Daoy (cell line): Measurements from ENCODE around the gene MSRB2. TPM values are rescaled to one million over a fixed set of nuclear protein-coding genes. Genes with fewer than 3 reads are reported as not detected.

Source experiments
- DNase-seq: peaks from one replicate; pipeline ENCODE4 v3.0.0-alpha.2; 2015; ENCODE audit warnings: low read depth
- total RNA-seq: library from RNA; depleted of rRNA; stranded (reverse); fragments of >200 nt; shearing (Covaris generic); gene quantifications from 2 replicates; pipeline ENCODE4 v1.2.3, GENCODE V29; 2014

The MSRB2 gene
- total RNA-seq, 1 experiment from 2014 or later: 7.8 TPM

DNA sequence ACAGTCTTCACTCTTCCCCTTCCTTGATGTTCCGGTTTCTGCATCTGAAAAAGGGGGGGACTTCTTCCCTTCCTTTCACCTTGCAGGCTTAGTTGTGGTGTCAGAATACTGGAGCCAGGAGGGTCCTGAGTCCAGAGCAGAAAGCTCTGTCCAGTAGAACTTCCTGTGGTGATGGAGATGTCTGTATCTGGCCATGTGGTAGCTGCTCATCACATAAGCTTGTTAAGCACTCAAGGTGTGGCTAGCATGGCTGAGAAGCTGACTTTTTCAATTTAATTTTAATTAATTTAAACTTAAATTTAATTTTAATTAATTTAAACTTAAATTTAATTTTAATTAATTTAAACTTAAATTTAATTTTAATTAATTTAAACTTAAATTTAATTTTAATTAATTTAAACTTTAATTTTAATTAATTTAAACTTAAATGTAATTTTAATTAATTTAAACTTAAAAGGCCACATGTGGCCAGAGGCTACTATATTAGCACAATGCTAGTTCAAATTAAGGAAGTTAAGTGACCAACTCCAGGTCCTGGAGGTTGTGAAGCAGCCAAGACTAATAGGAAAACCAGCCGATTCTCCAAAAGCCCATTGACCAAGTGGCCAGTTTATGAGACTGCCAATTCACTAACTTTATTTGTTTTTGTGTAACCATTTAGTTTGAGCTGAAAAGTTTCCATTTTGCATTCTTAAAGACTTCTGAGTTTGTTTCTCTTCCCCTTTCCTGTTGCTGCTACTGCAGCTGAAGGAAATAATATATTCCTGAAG is 16.3 kb downstream of the MSRB2 start:
- DNase-seq: no peak

DNA sequence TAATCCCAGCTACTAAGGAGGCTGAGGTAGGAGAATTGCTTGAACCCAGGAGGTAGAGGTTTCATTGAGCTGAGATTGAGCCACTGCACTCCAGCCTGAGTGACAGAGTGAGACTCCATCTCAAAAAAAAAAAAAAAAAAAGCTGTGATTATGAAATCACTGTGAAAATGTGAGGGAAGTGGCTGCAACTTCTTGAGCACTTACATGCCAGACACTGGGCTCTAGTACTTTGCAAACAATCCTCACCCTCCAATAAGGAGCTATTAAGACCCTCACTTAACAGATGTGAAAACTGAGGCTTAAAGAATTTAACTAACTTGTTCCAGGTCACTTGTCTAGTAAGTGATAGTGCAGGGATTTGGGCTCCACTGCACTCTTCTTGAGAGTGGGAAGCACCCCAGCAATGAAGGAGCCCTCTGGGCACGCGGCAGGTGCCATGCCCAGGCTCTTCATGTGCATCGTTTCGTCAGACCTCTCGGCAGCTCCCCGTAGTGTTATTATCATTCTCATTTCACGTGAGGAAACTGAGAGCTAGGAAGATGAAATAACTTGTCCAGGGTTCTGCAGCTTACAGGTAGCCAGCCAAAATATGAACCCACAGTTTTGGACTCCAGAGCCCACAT is 19.0 kb downstream of the MSRB2 start:
- DNase-seq: no peak

DNA sequence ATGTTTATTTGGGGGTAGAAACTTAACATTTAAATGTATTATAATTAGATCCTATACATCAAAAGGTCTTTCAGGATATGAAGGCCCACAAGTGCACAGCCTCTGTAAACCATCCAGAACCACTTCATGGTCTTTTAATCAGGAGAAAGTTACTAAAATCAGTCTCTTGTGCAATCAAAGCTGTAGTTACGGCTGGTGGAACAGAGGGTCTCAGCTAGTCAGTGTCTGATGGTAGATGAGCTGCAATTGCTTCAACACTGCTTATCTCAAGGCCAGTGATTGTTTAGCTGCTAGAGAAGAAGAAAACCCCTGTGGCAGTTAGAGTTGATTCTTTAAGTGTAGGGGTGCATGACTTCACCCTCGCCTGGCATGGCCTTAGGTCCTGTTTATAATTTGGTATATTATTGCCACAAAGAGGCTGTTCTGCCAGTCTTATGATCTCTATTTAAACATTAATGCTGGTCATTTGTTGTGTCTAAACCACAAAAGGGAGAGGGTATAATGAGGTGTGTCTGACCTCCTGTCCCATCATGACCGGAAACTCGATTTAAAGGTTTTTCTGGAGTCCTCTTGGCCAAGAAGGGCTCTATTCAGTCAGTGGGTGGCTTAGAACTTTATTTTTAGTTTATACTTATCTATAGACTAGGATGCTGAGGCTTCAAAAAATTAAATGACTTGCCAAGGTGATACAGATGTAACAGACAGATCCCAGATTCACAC is 21.3 kb downstream of the MSRB2 start:
- no peak for DNase-seq

DNA sequence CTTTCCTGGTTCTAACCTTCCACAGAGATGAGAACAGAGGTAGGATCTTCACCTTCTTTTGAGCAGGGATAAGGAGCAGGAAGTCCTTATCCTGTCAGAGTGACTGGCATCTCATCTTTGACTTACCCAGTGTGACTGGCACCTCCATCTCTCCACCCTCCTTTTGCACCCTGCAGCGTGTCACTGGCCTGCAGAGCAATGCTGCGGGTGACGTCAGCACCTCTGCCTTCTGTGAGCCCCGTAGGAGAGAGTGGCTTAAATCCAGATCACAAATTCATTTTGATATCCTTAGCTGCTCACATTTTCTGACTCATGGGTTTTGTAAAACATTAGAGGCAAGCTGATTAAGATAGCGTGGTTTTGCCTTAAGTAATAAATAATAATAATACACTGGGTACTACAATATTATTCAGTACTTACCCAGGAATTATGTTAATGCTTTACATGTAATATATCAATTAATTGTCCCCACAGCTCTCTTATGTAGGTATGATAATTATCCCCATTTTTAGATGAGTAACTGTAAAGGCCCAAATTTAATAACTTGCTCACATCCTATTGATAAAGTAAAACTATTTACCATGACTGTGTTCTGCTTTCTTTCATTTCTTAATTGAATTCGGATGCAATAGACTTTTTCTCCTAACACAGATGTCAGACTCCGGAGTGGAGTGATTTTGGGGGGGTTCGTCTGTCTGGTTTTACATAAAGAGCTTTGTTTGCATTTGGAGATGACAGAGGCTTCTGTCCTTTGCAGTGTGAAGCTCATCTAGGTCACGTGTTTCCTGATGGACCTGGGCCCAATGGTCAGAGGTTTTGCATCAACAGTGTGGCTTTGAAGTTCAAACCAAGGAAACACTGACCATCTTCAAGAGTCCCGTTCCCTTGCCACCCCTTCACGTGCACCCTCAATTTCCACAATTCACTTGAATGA is 24.9 kb downstream of the MSRB2 start:
- DNase-seq: no peak

DNA sequence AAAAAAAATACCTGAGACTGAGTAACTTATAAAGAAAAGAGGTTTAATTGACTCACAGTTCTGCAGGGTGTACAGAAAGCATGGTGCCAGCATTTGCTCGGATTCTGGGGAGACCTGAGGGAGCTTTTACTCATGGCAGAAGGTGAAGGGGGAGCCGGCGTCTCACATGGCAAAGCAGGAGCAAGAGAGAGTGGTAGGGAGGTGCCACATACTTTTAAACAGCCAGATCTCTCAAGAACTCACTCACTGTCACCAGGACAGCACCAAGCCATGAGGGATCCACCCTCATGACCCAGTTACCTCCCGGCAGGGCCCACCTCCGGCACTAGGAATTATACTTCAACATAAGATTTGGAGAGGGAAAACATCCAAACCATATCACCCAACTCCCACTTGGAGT is 25.8 kb downstream of the MSRB2 start:
- DNase-seq: no peak

DNA sequence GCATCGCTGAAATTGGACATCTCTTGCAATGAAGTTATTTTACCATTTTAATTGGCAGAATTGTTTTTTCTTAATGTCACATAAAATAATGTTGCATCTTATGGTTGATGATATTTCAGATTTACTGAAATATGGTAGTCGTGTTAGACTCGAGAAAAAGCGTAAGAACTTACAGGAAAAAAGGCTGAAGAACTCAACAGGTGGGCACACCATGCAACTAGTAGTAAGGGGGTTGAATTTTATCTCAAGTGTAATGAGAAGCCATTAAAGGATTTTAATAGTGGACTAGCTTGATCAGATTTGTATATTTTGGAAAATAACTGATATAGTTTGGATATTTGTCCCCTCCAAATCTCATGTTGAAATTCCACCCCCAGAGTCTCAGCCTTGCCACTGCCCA is 41.1 kb downstream of the MSRB2 start:
- no peak for DNase-seq

DNA sequence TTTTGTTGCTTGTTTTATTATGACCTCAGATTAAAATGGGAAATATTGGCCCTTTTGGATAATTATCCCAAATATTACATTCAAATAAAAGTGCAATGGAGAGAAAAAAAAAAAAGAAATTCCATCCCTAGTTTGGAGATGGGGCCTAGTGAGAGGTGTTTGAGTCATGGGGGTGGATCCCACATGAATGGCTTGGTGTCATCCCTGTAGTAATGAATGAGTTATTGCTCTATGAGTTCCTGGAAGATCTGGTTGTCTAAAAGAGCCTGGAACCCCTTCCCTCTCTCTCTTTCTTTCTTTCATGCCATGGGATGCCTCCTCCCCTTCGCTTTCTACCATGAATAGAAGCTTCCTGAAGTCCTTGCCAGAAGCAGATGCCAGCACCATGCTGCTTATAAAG is 44.3 kb downstream of the MSRB2 start:
- DNase-seq: no peak

DNA sequence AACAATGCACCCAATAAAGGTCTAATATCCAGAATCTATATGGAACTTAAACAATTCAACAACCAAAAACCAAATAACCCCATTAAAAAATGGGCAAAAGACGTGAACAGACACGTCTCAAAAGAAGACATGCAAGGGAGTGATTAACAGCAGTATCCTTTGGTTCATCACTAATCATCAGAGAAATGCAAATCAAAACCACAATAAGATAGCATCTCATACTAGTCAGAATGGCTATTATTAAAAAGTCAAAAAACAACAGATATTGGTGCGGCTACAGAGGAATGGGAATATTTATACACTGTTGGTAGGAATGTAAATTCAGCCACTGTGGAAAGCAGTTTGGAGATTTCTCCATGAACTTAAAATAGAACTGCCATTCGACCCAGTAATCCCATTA is 46.6 kb downstream of the MSRB2 start:
- DNase-seq: no peak

DNA sequence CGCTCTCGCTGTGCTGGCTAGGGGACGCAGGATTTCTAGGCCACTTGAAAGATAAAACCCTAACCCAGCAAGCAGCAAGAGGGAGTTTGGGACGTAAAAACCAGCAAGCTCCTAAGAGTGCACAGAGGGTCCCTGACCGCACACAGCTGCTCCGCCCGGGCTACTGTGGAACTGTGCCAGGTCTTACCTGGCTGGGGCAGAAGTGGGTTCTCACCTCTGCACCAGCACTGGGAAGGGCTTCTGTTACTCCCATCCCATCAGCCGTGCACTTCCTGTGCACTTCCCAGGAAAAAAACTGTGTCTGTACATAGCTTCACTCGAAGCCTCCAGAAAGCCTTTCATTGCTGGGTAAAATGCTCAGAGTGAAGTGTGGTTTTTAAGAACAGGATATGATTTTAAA is 50.9 kb downstream of the MSRB2 start:
- no peak for DNase-seq

DNA sequence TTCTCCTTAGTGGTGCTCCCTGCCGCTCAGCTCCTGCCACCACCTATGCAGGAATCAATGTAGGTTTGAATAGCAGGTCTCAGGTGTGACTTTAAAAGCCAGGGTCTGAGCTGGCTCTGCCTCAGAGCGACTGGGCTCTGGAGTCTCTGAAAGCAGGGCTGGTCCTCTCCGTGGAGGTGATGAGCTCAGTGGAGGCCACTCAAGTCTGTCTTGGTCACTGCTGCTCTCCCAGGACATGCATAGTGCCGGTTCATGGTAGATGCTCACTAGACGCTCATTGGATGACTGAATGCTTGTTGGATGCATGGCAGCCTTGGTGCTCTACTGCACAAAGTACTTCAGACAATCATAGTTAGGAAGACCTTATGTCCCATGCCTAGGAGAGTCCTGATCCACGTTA is 51.7 kb downstream of the MSRB2 start:
- no peak for DNase-seq

DNA sequence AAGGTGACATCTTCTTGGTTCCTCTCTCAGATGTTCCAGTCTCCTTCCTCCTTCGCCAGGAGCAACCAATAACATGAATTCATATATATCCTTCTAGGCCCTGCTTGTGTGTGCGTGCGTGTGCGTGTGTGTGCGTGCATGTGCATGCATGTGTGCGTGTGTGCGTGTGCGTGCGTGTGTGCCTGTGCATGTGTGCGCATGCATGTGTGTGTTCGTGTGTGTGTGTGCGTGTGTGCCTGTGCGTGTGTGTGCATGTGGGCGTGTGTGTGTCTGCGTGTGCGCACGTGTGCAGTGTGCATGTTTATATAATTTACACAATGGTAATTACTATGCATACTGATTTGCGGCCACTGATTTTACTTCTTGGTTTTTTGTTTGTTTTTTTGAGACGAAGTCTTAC is 52.8 kb downstream of the MSRB2 start:
- DNase-seq: no peak

DNA sequence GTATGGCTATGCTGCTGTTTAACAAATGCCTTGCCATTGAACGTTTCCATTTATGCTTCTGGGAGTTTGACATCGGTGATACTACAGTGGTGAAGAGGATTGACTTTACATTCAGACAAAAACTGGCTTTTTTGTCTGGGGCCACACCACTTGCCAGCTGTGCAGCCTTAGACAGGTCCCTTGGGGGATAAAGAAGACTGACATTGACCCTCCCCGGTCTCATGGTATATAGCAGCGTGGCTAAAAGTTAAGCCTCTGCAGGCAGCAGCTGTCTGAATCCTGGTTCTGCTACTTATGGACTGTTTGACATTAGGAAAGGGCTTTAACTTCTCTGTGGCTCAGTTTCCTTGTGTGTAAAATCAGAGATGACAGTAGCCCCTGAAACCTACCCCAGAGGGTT is 54.7 kb downstream of the MSRB2 start:
- no peak for DNase-seq

DNA sequence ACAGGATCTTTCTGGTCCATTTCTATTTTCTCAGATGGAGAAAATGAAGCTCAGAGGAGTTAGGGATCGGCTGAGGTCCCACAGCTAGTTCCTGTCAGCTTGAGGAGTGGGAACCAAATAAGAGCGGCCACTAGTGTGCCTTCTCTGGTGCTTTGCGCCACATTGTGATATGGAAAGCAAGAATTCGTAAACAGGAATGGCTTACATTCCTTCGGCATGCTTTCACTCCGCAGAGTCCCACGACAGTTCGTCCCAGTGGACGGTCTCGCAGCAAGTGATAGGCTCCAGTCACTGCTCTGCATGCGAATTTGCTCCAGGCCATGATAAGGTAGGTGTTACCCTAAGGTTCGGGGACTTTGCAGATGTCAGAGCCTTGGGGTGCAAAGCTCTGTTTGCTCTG is 55.2 kb downstream of the MSRB2 start:
- no peak for DNase-seq

DNA sequence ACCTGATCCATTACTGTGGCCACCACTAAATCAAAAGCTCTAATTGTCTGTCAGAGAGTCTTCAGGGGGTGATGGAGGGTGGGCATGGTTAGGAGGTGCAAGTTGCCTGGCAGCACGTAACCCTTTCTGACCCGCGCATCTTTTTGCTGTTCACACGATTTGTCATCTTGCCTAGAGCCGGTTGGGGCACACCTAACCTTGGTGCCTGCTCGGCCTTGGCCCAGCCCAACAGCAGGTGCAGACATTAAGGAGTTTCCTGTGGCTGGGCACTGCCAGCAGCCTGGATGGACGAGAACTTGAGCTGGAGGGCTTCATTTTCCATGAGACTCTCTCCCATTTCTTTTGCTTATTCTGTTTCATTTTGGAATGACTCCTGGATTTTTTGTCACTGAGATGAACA is 55.7 kb downstream of the MSRB2 start:
- DNase-seq: no peak

DNA sequence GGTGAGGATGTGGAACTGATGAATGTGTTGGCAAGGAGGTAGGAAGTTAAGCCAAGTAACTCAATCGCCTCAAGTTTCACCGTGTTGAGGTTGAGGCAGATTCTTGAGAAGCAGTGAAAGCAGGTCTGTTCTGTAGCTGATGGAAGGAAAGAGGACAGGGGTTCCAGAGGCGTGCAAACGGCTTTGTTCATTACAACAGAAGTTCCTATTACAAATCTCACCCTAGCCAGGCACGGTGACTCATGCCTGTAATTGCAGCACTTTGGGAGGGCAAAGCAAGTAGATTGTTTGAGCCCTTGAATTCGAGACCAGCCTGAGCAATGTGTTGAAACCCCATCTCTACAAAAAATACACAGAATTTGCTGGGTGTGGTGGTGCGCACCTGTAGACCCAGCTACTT is 59.8 kb downstream of the MSRB2 start:
- peak; percentile 57 for DNase-seq

DNA sequence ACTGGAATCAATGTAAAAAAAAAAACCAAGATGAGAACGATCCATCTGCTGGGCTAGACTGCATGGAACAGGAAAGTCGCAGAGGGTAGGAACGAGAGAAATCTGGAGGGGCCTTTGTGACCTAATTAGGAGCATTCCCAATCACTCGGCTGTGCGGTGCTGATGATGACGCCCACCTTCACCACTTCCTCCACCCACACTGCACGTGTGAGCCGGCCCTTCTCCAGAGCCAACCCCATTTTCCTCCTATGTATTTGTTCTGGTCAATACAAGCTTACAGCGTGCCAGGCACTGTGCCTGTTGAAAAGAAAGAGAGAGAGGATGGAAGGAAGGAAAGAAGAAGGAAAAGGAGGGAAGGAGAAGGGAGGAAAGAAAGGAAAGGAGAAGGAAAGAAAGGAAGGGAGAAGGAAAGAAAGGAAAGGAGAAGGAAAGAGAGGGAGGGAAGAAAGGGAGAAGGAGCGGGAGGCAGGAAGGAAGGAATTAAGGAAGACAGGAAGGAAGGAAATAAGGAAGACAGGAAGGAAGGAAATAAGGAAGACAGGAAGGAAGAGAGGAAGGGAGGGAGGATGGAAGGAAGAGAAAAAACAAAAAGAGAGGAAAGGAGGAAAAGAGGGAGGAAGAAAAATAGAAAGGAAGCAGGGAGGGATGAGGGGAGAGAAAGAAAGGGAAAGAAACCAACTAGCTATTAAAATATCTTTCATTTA is 61.2 kb downstream of the MSRB2 start:
- DNase-seq: no peak

DNA sequence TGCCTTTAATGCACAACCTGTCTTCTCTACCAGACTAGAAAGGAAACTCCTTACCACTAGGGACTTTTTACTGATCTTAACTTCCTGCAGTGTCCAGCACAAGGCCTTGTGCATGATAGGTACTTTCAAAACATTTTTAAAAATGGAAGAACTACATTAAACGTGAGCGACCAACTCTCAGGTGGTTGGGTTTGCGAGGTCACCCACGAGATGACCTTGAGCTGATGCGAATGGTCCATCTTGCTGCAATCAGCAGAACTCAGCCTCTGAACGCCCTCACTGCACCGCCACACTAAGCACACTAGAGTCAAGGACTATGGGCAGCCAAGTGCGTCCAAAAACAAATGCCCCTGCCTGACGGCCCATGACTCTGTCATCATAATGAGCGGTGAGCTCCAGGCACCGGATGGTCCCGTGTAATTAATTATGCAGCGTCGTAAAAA is 61.9 kb downstream of the MSRB2 start:
- DNase-seq: no peak

DNA sequence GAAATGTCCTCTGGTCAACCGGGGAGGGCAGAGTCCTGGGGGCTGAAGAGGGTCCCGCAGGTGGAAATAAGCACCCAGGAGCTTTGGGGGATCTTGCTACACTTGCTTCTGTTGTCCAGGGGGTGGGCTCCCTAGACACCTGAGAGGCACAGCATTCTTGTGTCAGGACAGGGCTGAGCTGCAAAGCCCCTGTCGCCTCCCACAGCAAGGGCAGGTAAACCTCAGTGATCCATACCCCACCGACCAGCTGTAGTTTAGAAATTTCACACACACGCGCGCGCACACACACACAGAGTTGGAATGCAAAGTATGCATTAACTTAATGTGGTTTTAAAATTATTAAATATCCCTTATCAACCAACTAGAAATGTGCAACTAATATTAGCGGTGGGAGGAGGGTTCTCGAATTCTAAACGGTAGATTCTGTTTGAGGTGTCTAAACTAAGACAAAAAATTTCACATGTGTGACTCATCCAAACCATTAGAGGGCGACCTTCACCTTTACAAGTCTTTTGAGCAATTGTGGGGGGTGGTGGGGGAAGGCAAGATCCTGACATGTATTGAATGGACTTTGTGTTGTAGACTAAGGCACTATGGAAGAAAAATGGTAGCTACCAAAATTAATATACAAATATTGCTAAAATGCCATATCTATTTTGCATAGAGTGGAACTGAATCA is 62.5 kb downstream of the MSRB2 start:
- peak; percentile 32 for DNase-seq

DNA sequence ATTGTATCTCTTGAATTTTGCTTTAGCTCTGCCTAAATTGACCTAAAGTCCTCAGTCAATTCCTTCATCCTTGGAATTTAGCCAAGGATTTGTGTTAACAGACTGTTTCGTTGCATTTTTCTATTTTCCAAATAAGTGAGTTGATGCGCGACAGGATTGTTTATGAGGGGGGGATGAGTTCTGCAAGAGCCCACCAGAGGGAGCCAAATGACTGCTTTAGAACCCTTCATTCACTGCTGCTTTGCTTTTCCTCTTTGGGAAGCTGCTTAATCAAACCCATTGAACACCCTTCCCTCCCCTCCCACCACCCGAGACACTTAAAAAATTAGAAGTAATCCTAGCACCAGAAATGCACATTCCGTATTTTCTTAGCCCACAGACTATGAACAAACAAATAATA is 63.0 kb downstream of the MSRB2 start:
- DNase-seq: peak; percentile 51

DNA sequence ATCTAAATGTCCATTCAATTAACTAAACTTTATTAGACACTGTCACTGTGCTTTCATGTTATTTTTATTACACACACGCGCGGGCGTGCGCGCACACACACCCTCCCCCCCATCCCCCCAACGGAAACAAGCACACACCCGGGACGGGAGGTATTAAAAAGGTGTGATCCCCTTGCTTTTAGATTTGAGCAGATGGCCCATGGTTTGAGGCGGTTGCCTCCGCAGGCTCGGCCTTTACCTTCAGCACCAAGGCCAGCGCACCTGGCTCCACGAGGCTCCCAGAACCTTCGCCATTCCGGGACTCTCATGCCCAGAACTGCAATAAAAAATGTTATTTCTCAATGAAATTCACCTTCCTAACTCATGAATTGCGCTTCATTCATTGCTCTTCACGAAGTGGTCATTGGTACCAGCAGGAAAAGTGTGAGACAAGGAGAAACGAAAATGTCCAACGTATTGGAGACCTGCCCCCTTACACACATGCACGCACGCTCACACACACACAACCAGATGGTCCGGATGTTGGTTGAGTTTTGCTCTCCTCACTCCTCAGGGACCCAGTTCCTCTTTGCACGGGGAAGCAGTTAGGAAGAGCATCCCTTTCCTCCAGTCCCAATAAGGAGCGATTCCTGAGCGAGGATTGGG is 76.0 kb downstream of the MSRB2 start:
- peak; percentile 39 for DNase-seq
